RWPE2 (cell line): Measurements from ENCODE around the gene MYL3.

ENCODE experiments used
- ATAC-seq: fragments of 200-7000 bp; cut with Tn5 transposase; 3 replicates; pipeline ENCODE4 v1.9.1; 2021; ENCODE audit warnings: low read depth
- DNase-seq: peaks from one replicate; pipeline ENCODE4 v3.0.0-alpha.2; 2020; ENCODE audit warnings: low spot score
- H3K27ac ChIP-seq: fragments of 450-650 bp; 2 replicates; pipeline ENCODE4 v1.5.1; 2017; ENCODE audit warnings: mild to moderate bottlenecking; ENCODE audit not compliant: poor library complexity, severe bottlenecking
- H3K27me3 ChIP-seq: fragments of 250-450 bp; sonication (Bioruptor Pico); 2 replicates; pipeline ENCODE4 v1.5.1; 2021; ENCODE audit warnings: mild to moderate bottlenecking, moderate library complexity; ENCODE audit not compliant: insufficient read depth, poor library complexity, severe bottlenecking
- H3K36me3 ChIP-seq: fragments of 250-450 bp; sonication (Bioruptor Pico); 2 replicates; pipeline ENCODE4 v1.5.1; 2020; ENCODE audit warnings: low read depth, mild to moderate bottlenecking, moderate library complexity
- H3K4me1 ChIP-seq: fragments of 250-450 bp; sonication (Bioruptor Pico); 2 replicates; pipeline ENCODE4 v1.5.1; 2021; ENCODE audit warnings: mild to moderate bottlenecking, moderate library complexity; ENCODE audit not compliant: insufficient read depth, poor library complexity, severe bottlenecking
- H3K4me3 ChIP-seq: fragments of 250-450 bp; sonication (Bioruptor Pico); 2 replicates; pipeline ENCODE4 v1.5.1; 2021; ENCODE audit warnings: mild to moderate bottlenecking, moderate library complexity; ENCODE audit not compliant: severe bottlenecking
- H3K9me3 ChIP-seq: fragments of 250-450 bp; sonication (Bioruptor Pico); 2 replicates; pipeline ENCODE4 v1.5.1; 2021; ENCODE audit warnings: mild to moderate bottlenecking, moderate library complexity; ENCODE audit not compliant: severe bottlenecking
- CTCF ChIP-seq: fragments of 450-650 bp; IDR thresholded peaks from one replicate; pipeline ENCODE4 v1.5.1; 2017; ENCODE audit warnings: mild to moderate bottlenecking, moderate library complexity; ENCODE audit not compliant: poor library complexity, severe bottlenecking

MYL3 gene

GRCh38 chr3:46831841-46832240 is 31.4 kb downstream of the MYL3 start:
- Histone ChIP-seq H3K4me3 (no peak overlapping the region), H3K27me3 (no peaks in the 10 kb centered on the region), H3K9me3 (peaks cover 2% of the 10 kb centered on the region), H3K36me3 (no peaks in the 10 kb centered on the region), H3K27ac (no peak overlapping the region), H3K4me1 (no peaks in the 10 kb centered on the region)
- no peak for ATAC-seq
- DNase-seq: no peak
- no peak for TF ChIP-seq CTCF

GRCh38 chr3:46831316-46831715 is 31.9 kb downstream of the MYL3 start:
- no peak overlapping the region for H3K27ac ChIP-seq
- TF ChIP-seq CTCF: no peak
- H3K27me3 ChIP-seq: no peaks in the 10 kb centered on the region
- H3K4me1 ChIP-seq: no peaks in the 10 kb centered on the region
- no peaks in the 10 kb centered on the region for H3K36me3 ChIP-seq
- no peak for DNase-seq
- no peak overlapping the region for H3K4me3 ChIP-seq
- H3K9me3 ChIP-seq: no peaks in the 10 kb centered on the region
- ATAC-seq: no peak

- no peak for TF ChIP-seq CTCF
Measured at GRCh38 chr3:46830801-46831200, 32.4 kb downstream of the MYL3 start.

GRCh38 chr3:46829699-46830208 is 33.5 kb downstream of the MYL3 start:
- Histone ChIP-seq H3K36me3 (no peaks in the 10 kb centered on the region), H3K4me3 (no peak overlapping the region), H3K27ac (no peak overlapping the region), H3K9me3 (no peaks in the 10 kb centered on the region), H3K4me1 (no peaks in the 10 kb centered on the region), H3K27me3 (no peaks in the 10 kb centered on the region)
- DNase-seq (no peak), ATAC-seq (no peak)
- TF ChIP-seq CTCF: no peak

More at GRCh38 chr3:46830801-46831200, 32.4 kb downstream of the MYL3 start:
- H3K4me3 ChIP-seq: no peak overlapping the region
- no peak for DNase-seq
- H3K27me3 ChIP-seq: no peaks in the 10 kb centered on the region
- no peaks in the 10 kb centered on the region for H3K4me1 ChIP-seq
- no peaks in the 10 kb centered on the region for H3K36me3 ChIP-seq
- H3K9me3 ChIP-seq: no peaks in the 10 kb centered on the region
- ATAC-seq: no peak
- no peak overlapping the region for H3K27ac ChIP-seq

- DNase-seq (no peak), ATAC-seq (no peak)
- Histone ChIP-seq H3K4me3 (no peak overlapping the region), H3K27ac (no peak overlapping the region), H3K4me1 (peaks cover 3% of the 10 kb centered on the region), H3K9me3 (peaks cover 9% of the 10 kb centered on the region), H3K36me3 (no peaks in the 10 kb centered on the region), H3K27me3 (no peaks in the 10 kb centered on the region)
- no peak for TF ChIP-seq CTCF
Measured at GRCh38 chr3:46825450-46825849, 37.8 kb downstream of the MYL3 start.
